Activated CD4-positive, alpha-beta T cell treated with anti-CD3 and anti-CD28 coated beads for 24 hours (primary cell): ENCODE data around the gene MSH2.
"Not testable (repeated sequence)": the region's sequence is repeated elsewhere in the genome, so short reads cannot be mapped to it uniquely, and the experiment has no call there.

ENCODE experiments used
- DNase-seq, 2 donors: peaks; one replicate each; pipeline ENCODE4 v3.0.0-alpha.2; 2020; ENCODE audit warnings: low read depth in 2 of 2

Gene MSH2

DNA sequence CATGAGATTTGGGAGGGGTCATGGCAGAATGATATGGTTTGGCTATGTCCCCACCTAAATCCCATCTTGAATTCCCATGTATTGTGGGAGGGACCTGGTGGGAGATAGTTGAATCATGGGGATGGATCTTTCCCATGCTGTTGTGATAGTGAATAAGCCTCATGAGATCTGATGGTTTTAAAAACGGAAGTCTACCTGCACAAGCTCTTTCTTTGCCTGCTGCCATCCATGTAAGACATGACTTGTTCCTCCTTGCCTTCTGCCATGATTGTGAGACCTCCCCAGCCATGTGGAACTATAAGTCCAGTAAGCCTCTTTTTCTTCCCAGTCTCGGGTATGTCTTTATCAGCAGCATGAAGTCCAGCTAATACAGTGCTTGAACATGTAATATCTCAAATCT lies 5.0 kb downstream of the MSH2 start:
- not testable (repeated sequence) for DNase-seq

DNA sequence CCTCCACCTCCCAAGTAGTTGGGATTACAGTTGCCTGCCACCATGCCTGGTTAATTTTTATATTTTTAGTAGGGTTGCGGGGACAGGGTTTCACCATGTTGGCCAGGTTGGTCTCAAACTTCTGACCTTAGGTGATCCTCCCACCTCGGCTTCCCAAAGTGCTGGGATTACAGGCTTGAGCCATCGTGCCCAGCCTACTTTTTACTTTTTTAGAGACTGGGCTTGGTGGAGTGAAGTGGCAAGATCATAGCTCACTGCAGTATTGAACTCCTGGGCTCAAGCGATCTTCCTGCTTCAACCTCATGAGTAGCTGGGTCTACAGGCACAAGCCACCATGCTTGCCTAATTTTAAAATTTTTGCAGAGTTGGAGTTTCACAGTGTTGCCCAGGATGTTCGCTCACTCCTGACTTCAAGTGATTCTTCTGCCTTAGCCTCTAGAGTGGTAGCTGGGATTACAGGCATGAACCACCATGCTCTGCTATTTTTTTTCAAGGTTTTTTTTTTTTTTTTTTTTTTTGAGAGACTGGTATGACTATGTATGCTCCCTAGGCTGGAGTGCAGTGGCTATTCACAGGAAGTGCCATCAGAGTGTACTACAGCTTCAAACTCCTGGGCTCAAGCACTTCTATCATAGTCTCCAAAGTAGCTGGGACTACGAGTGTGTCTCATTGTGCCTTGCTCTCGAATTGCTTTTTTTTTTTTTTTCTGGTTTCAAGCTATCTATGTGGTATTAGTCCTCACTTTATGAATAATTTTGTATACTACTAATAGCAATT lies 11.9 kb downstream of the MSH2 start:
- no peak for DNase-seq

DNA sequence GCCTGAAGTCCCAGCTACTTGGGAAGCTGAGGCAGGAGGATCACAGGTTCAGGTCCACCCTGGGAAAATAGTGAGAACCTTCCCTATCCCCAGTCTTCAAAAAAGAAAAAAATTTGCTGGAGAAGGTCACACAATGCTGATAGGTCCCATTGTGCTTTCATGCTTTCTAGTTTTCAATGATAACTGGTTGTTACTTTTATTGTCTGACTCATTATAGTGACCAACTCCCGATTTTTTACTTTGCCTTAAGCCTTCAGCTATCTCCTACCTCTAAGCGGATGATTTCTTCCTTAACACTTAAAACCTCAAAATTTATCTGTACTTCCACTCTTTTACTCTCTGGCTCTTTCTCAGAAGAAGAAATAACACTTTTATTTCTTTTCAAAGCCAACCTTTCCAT lies 17.3 kb downstream of the MSH2 start:
- no peak for DNase-seq

DNA sequence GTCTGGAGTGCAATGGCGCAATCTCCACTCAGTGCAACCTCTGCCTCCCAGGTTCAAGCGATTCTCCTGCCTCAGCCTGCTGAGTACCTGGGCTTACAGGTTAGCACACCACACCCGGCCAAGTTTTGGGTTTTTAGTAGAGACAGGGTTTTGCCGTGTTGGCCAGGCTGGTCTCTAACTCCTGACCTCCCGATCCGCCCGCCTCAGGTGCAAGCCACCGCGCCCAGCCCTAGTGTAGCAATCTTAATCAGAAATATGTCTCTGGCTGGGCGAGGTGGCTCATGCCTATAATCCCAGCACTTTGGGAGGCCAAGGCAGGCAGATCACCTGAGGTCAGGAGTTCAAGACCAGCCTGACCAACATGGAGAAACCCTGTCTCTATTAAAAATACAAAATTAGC lies 17.7 kb downstream of the MSH2 start:
- DNase-seq, result not testable (repeated sequence)

DNA sequence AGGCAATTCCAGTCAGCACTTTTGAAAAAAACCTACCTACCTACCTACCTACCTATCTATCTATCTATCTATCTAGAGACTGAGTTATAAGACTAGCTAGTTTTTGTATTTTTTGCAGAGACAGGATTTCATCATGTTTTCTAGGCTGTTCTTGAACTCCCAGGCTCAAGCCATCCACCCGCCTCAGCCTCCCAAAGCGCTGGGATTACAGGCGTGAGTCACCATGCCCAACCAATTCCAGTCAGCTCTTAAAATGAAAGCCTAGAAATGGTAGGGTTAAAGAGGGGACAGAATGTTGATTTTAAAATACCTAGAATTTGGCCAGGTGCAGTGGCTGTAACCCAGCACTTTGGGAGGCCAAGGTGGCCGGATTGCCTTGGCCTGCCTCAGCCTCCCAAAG lies 19.1 kb downstream of the MSH2 start:
- DNase-seq, result no peak

DNA sequence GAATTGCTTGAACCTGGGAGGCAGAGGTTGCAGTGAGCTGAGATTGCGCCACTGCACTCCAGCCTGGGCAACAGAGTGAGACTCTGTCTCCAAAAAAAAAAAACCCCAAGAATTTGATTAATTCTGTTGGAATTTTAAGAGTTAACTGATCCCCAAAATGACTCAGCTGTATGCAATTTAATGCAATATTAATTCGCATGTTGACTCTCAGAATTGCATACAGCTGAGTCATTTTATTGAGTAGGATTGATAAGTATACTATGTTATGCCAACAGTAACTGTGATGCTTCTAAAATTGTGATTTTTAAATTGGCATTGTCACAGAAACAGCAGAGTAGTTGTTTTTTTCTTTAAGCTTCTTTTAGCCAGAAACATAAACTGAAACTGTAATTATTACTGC lies 19.6 kb downstream of the MSH2 start:
- no peak for DNase-seq

DNA sequence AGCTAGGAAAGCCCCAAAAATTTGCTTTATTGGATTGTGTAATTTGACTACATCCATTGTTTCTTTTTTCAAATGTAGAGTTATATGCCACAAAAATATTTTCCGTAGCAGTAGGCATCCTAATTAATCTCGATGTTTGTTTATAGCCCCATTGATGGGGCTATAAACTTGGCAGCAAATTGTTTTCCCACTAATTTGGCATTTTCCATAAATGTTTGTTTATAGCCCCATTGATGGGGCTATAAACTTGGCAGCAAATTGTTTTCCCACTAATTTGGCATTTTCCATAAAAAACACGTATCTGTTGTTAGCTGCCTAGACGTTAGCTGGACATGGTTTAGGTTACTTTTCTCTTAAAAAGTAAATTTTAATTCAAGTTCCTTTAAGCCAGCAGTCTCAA lies 23.8 kb downstream of the MSH2 start:
- no peak for DNase-seq

DNA sequence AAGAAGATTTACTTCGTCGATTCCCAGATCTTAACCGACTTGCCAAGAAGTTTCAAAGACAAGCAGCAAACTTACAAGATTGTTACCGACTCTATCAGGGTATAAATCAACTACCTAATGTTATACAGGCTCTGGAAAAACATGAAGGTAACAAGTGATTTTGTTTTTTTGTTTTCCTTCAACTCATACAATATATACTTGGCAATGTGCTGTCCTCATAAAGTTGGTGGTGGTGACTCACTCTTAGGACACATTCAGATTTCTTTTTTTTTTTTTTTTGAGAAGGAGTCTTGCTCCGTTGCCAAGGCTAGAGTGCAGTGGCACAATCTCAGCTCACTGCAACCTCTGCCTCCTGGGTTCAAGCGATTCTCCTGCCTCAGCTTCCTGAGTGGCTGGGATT lies 26.8 kb downstream of the MSH2 start:
- no peak for DNase-seq

DNA sequence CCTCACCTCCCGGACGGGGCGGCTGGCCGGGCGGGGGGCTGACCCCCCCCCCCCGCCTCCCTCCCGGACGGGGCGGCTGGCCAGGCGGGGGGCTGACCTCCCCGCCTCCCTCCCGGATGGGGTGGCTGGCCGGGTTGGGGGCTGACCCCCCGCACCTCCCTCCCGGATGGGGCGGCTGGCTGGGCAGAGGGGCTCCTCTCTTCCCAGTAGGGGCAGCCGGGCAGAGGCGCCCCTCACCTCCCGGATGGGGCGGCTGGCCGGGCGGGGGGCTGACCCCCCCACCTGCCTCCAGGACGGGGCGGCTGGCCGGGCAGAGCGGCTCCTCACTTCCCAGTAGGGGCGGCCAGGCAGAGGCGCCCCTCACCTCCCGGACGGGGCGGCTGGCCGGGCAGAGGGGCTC lies 30.1 kb downstream of the MSH2 start:
- DNase-seq, result not testable (repeated sequence)

DNA sequence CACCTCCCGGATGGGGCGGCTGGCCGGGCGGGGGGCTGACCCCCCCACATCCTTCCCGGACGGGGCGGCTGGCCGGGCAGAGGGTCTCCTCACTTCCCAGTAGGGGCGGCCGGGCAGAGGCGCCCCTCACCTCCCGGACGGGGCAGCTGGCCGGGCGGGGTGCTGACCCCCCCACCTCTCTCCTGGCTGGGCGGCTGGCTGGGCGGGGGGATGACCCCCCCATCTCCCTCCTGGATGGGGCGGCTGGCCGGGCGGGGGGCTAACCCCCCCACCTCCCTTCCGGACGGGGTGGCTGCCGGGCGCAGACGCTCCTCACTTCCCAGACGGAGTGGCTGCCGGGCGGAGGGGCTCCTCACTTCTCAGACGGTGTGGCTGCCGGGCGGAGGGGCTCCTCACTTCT lies 30.5 kb downstream of the MSH2 start:
- DNase-seq, result not testable (repeated sequence)

DNA sequence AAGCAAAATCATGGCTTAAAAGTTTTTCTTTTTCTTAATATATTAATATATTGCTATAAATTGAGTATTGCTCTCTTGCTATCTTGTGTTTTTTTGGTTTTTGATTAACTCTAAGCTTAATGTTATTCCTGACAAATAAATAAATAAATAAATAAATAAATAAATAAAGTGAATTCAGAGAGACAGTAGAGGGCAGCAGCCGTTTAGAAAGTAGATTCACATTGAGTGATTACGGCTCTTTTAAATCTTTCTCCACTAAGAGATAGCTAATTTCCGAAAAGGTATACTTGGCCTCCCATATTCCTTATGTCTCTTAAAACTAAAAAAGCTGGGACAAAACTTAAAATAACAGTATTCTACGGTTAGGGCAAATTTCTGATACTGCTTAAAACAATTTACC lies 34.3 kb downstream of the MSH2 start:
- no peak for DNase-seq

DNA sequence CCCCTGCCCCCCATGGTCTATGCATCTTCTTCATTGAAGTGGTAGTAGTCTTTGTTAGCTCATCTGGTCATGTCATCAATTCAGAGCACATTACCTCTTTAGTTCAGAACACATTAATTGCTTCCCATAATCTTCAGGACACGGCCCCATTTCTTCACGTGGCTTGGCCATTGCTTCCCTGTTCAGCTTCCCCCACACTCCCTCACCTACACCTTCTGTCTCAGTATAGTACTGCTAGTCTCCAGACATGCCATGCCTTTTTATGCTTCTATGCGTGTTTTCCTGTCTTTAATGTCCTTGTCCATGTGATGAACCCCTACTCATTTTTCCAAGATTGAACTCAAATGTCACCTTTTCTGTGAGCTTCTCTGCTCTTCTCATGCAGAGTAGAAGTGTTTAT lies 35.1 kb downstream of the MSH2 start:
- DNase-seq, result no peak

DNA sequence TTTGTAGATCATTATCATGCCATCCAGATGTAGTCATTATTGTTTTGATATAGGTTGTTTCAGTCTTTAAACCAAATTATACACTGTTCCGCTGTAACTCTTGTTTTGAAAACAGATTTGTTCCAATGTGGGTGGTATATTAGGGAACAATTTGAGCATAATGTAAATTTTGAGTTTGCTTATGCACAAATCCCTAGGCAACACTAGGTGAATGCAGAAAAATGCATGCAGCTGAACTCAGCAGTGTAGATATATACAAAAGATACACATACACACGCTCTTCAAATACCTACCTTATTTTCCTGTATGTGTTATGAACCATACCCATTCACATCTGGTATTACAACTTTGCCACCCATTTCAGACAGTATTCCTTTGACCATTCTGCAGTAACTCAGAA lies 35.8 kb downstream of the MSH2 start:
- DNase-seq, result no peak

DNA sequence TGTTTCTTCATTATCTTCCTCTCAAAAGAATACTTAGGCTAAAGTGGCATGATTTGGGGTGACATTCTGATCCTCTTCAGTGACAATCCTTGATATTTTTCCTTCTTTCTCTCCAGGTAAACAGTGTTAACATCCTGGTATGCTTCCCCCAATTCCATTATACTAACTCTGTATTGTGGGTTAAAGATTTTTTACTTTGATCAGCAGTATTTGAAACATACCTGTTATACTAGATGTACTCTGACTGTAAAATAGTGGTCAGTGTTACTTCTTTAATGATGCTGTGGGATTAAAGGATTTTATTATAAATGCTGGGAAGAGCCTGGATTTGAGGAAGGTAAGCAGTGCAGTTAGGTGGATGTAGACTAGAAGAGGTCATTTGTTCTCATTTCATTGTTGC lies 48.8 kb downstream of the MSH2 start:
- no peak for DNase-seq

DNA sequence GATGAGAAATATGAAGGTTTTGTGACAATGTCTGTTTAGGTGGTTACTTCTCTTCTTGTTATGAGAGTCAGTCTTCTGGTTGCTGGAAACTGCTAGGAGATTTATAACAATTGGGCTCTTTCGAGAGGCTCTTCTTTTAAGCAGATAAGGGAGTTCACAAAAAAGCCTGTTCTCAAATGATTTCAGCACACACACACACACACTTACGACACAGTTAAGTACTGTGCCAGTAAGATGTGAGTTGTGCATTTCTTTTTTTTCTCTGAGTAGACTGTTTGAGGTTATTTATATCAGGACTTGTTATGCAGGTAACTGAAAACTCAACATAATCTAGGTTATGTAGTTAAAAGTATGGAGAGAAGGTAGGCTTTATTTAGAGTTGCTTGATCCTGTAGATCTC lies 49.8 kb downstream of the MSH2 start:
- no peak for DNase-seq

DNA sequence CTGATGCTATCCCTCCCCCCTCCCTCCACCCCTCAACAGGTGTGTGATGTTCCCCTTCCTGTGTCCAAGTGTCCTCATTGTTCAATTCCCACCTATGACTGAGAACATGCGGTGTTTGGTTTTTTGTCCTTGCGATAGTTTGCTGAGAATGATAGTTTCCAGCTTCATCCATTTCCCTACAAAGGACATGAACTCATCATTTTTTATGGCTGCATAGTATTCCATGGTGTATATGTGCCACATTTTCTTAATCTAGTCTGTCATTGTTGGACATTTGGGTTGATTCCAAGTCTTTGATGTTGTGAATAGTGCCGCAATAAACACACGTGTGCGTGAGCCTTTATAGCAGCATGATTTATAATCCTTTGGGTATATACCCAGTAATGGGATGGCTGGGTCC lies 51.9 kb downstream of the MSH2 start:
- DNase-seq, result not testable (repeated sequence)

DNA sequence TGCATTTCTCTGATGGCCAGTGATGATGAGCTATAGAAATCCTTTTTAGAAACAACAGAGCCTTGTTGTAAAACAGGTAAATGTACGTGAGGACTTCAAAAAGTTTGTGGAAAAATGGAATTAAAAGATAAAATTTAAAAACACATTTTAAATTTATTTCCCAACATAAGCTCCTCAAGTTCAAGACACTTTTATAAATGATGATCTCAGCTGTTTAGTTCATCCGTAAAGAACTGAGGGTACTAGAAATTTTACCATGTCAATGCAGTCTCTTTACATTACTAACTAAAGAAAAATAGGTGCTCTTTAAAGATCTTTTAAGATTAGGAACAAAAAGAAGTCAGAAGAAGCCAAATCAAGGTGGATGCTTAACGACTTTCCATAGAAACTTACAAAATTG lies 52.5 kb downstream of the MSH2 start:
- DNase-seq, result no peak

DNA sequence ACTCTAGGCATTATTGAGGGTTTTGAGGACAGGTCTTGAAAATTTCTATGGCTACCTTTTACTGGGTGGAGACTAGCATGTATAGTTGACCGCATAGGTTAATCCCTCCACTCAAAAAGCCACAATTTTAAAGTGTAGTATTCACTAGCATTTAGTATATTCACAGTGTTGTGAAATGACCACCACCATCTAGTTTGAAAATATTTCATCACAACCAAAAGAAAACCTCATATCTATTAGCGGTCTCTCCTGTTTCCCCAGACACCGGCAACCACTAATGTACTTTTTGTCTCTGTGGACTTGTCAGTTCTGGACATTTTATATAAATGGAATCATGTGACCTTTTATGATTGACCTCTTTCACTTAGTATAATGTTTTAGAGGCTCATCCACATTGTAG lies 53.9 kb downstream of the MSH2 start:
- no peak for DNase-seq

DNA sequence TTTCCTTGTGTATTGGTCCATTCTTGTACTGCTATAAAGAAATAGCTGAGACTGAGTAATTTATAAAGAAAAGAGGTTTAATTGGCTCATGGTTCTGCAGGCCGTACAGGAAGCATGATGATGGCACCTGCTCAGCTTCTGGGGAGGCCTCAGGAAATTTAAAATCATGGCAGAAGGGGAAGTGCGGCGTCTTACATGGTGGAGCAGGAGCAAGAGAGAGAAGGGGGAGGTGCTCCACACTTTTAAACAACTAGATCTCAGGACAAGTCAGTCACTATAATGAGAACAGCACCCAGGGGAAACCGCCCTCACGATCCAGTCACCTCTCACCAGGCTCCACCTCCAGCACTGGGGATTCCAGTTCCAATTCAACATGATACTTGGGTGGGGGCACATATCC lies 54.3 kb downstream of the MSH2 start:
- DNase-seq, result no peak

DNA sequence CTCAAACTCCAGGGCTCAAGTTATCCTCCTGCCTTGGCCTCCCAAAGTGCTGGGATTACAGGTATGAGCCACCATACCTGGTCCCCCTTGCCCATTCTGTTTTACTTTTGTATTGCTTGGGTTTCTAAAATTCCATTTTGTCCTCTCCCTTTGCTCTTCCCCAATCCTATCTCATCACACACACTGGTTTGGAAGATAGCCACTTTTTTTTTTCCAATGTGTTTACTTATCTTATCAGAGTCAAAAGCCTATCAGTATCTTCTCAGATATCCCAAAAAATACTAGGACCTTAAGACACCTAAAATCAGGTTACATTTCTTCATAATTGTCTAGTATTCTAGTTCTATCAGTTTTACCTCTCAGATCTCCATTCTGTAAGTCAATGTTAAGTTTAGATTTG lies 56.1 kb downstream of the MSH2 start:
- no peak for DNase-seq

DNA sequence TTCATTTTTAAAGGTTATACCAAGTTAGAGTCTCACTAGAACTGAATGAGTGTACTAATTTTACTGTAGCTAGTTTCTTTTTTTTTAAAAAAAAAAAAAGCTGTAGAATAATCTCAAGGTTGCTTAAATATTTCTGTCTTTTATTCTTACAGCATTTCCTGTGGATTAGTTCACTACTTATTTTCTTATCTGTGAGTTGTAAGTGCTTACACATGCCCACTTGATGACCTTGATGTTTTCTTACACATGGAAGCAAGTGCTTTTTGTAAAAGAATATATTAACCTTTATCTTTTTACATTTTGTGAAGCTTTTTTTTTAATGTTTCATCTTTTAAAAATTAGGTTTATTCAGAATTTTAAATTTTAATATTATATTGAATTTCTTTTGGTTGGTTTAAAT lies 57.8 kb downstream of the MSH2 start:
- DNase-seq, result no peak

DNA sequence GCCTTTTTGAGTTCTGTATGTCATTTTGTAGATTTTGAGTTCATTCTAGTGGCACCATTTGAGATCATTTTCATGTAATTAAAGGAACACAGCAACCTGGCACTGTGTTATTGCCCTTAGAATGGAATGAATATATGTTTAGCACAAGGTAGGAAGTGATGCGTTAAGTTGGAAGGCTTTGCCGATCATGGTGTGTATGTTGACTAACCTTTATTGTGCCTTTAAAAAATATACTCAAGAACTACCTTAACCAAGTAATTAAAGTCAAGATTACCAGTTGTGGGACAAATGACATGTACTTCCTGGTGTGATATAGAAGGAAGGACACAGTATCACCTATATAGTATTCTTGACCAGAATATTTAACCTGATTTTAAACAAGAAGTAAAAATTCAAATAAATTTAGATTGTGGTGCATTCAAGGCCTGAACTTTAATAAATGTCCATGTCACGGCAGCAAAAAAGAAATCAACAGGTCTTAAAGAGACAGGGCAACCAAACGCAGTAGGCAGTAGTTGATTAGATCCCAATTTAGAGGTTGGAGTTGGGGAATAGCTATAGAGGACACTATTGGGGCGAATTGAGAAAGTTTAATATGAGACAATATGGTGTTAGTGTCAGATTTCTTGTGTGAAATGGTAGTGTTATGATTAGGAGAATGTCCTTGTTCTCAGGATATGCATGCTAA lies 68.6 kb downstream of the MSH2 start:
- no peak for DNase-seq

DNA sequence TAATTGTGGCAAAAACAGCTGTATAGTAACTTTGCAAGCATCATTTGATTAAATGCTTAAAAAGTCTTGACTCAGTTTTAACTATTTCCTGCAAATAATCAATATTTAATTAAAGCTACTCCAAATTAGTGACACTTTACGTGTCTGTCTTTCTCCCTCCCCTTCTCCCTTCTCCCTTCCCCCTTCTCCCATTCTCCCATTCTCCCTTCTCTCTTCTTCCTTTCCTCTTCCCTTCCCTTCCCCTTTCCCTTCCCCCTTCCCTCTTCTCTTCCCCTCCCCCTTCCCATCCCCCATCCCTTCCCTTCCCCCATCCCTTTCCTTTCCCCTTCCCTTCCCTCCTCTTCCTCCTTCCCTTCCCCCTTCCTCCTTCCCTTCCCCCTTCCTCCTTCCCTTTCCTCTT lies 76.9 kb downstream of the MSH2 start:
- no peak for DNase-seq

DNA sequence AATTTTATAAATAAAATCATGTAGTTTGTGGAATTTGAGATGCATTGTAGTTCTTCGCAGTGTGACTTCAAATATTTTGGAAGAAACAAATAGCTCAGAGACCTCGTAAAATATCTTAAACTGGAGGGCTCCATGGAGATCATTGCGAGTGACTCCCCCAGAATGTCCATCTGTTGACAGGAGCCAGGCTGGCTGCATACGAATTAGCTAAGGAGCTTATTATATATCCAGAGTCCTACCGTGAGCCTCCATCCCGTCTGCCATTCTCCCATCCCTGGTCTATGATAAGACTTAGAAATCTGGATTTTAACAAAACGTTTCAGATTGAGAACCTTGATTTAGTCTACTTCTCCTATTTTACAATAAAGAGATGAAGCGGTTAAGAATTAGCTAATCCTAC lies 80.2 kb downstream of the MSH2 start:
- DNase-seq, result no peak
